GM06990 (cell line): ENCODE measurements around the gene PRKN.

Source experiments
- DNase-seq: peaks from one replicate; pipeline ENCODE4 v3.0.0-alpha.2; 2011; ENCODE audit not compliant: insufficient read length; ENCODE audit errors: extremely low read depth
- H3K27me3 ChIP-seq: replicated peaks from 2 replicates; pipeline ENCODE4 v1.6.0; 2011; ENCODE audit warnings: low read length; ENCODE audit not compliant: control insufficient read depth, insufficient read depth
- H3K36me3 ChIP-seq: 2 replicates; pipeline ENCODE4 v1.5.1; 2011; ENCODE audit warnings: low read length; ENCODE audit not compliant: control insufficient read depth, insufficient read depth
- H3K4me3 ChIP-seq: replicated peaks from 2 replicates; pipeline ENCODE4 v1.5.1; 2011; ENCODE audit warnings: low read depth, mild to moderate bottlenecking, control low read depth, low read length
- CTCF ChIP-seq: IDR thresholded peaks from 2 replicates; pipeline ENCODE4 v1.5.1; 2011; ENCODE audit warnings: low read length, control low read depth, mild to moderate bottlenecking, inconsistent platforms; ENCODE audit not compliant: insufficient read depth, poor library complexity, severe bottlenecking

Gene PRKN

GRCh38 chr6:161487217-161487531, 1240.4 kb downstream of the PRKN start:
- no peaks in the 10 kb centered on the region for H3K27me3 ChIP-seq
- H3K36me3 ChIP-seq: no peaks in the 10 kb centered on the region
- no peak for TF ChIP-seq CTCF
- DNase-seq: no peak
- no peak overlapping the region for H3K4me3 ChIP-seq

DNA sequence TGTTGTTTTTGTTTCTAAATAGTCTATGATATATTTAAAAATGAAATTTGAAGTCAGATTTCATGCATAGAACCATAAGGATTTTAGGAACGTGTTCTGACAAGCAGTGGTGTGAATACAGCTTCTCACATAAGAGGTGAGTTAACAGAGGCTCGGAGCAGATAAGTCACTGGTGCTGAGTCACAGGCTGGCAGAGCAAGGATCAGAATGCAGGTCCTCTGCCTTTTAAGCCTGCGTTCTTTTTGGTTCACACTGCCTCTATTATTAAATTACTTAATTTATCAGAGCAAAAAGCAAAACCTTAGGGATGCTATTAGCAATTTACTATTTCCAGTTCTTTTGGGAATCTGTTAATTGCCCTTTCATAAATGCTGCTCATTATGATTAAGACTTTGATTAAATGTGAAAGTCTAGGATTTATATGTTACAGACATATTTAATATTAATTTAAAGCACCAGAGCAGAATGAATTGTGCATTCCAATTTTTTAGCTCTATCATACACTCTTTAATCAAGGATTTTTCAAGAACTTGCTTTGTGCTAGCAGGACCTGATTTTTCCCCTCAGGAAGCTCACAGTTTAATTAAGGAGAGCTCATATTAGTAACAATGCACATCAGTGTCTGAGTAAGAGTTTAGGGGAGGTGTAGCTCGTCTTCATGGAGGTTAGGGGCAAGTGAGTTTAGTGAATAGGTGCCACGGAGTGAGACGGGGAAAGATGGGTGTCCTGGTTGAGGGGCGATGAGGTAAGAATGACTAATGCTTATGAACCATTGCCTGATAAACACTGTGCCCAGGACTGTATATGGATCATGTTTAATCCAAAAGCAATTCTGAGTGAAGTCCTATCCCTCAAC, 1241.0 kb downstream of the PRKN start:
- no peak for TF ChIP-seq CTCF
- H3K36me3 ChIP-seq: no peaks in the 10 kb centered on the region
- no peaks in the 10 kb centered on the region for H3K27me3 ChIP-seq
- no peak overlapping the region for H3K4me3 ChIP-seq
- DNase-seq: no peak

DNA sequence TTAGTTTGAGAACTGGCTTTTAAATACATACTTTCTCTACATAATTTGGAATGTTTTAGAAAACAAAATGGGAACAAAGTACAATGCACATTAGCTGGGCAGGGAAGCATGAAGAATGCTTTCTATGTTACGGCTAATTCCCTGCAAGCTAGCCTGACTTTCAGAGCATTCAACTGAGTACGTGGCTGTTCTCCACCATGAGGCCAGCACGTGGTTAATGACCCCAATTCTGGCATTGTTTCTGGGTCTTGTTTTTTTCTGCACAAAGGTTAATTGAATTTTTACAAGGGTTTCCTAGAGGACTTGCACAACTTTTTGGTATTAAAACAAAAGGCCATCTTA, 1245.1 kb downstream of the PRKN start:
- no peak for DNase-seq
- H3K36me3 ChIP-seq: no peaks in the 10 kb centered on the region
- no peaks in the 10 kb centered on the region for H3K27me3 ChIP-seq
- H3K4me3 ChIP-seq: no peak overlapping the region
- no peak for TF ChIP-seq CTCF

GRCh38 chr6:161481786-161482516, 1245.6 kb downstream of the PRKN start:
- Histone ChIP-seq H3K27me3 (no peaks in the 10 kb centered on the region), H3K36me3 (no peaks in the 10 kb centered on the region), H3K4me3 (no peak overlapping the region)
- TF ChIP-seq CTCF: no peak
- DNase-seq: no peak

- no peaks in the 10 kb centered on the region for H3K36me3 ChIP-seq
- no peak for TF ChIP-seq CTCF
- no peak for DNase-seq
Observed at GRCh38 chr6:161480421-161481155, 1247.0 kb downstream of the PRKN start.

More at GRCh38 chr6:161480421-161481155, 1247.0 kb downstream of the PRKN start:
- H3K4me3 ChIP-seq: no peak overlapping the region
- H3K27me3 ChIP-seq: no peaks in the 10 kb centered on the region
